GM19395 (cell line): Measurements from ENCODE around the gene VWA1.
"Not testable (repeated sequence)": the region's sequence is repeated elsewhere in the genome, so short reads cannot be mapped to it uniquely, and the experiment has no call there.

Source experiments
- ATAC-seq: cut with Tn5 transposase; IDR thresholded peaks from one replicate; pipeline ENCODE4 v1.9.1; 2021; ENCODE audit warnings: mild to moderate bottlenecking, moderate library complexity; ENCODE audit not compliant: unreplicated experiment

Gene VWA1

DNA sequence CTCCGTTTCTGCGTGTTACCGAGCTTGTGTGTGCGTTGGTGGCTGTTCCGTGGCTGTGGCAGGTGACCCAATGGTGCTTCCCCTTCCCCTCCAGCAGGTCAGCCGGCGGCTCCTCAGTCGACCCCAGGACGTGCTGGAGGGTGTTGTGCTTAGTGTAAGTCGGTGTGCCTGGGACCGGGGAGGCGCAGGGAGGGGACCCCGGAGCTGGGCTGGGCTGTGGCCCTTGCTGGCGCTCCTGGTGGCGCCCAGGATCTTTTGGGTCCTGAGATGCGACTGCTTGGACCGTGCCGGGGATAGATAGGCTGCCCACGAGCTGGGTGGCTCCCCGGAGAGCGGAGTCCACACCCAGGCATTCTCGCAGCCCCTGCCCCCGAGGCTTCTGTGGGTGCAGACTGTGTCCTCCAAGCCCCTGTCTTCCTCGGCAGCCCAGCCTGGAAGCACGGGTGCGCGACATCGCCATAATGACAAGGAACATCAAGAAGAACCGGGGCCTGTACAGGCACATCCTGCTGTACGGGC is 19.9 kb downstream of the VWA1 start:
- ATAC-seq, result no peak

DNA sequence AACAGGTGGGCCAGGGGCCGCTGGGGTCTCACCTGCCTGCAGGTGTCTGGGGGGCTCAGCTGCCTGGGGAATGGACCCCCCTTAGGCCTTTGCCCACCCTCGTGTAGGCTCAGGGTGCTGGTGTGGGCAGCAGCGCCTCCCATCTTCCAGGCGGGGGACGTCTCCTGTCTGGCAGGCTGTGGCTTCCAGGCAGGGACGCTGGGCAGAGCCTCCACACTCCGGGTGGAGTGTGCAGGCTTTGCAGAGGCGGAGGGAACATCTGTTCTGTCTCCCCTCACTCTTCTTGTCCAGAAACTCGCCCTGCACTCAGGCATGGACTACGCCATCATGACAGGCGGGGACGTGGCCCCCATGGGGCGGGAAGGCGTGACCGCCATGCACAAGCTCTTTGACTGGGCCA is 20.4 kb downstream of the VWA1 start:
- ATAC-seq, result not testable (repeated sequence)

DNA sequence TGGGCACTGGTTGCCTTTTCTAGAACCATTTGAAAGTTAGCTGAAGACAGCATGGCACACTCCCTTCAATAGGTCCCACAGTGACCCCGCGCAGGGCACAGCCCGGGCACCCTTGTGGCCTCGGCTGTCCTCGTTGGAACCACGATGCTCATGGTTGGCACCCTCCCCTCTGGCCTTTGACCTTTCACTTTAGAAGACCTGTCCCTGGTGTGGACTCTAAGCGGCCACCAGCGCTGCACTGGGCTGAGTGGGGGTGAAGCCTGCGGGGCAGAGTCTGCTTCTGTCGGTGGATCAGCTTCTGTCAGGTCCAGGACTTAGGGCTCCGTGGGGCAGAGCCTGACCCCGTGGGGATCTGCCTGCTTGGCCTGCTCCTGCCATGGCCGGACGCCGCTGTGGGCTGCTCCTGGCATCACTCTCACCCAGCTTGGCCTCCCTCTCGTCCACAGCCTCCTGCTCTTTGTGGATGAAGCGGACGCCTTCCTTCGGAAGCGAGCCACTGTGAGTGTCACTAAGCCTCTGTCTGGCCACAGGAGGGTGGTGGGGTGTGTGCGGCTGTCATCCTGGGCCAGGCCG is 21.3 kb downstream of the VWA1 start:
- not testable (repeated sequence) for ATAC-seq

DNA sequence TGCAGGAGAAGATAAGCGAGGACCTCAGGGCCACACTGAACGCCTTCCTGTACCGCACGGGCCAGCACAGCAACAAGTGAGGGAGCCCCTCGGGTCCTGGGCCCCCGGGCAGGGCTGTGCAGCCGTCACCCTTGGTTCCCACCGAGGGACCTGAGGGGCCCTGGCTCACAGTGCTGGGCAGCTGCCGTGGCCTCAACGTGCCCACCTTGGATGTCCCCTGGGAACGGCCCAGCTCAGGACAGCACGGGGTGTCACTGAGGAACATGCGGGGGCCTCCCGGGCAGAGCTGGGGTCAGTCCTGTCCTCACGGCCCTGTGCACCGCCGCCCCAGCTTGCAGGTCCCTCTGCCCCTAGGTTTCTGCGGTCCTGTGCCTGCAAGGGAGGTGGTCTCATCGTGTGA is 23.7 kb downstream of the VWA1 start:
- ATAC-seq, result not testable (repeated sequence)

DNA sequence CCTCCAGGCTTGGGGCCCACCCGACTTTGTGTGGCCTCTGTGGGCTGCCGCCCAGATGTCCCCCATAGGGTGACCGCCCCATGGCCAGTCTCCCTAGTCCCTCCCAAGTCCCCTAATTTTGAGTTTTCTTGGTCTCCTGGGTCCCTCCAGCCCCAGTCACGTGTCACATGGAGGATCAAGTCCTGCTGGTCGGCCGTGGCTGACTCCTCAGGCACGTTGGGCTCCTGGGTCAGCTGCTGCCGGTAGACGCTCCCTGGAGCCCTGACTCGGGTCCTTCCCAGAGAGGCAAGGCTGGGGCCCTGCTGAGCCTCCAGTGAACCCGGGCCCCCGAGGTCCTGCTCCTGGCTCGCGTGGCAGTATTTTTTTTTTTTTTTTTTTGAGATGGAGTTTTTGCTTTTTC is 24.2 kb downstream of the VWA1 start:
- not testable (repeated sequence) for ATAC-seq

DNA sequence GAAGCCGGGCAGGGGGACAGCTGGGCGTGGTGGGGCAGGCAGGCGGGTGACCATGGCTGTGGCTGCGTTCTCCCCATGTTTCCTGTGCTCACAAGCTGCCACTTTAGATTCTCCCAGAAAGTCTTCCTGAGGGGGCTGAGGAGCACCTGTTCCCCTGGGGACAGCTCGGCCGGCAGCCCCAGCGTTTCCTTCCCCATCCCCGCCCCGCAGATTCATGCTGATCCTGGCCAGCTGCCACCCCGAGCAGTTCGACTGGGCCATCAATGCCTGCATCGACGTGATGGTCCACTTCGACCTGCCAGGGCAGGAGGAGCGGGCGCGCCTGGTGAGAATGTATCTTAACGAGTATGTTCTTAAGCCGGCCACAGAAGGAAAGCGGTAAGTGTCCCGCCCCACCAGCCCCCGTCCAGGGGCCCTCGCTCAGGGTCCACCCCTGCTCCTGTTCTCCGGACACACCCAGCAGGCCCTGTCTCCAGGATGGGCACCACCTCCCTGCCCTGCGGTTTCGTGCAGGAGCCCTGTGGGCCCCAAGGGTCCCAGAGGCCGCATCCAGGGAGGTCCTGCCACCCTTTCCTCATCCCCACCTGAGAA is 25.1 kb downstream of the VWA1 start:
- ATAC-seq, result no peak

DNA sequence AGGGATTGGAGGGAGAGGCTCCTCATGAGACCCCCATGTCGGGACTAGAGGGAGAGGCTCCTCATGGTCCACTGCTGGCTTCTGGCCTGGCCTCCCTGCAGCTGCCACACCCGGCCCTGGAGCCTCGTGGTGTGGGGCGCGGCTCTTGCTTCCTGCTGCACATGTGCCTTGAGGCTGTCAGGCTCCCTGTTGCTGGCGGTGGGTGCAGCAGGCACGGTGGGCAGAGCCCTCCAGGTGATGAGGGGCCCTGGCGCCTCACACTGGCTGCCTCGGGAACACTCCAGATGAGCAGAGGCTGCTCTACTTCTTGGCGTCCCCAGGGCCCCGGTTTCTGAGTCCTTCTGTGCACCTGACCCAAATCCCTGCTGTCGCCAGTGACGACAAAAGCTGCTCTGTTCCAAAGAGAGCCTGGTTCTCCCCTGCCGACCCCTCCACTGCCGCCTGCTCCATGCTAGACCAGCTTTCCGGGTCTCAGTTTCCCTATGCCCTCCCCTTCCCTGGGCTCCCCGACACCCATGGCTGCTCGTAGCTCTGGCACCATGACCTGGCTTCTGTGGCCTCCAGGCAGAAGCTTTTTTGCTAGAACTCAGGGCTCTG is 26.3 kb downstream of the VWA1 start:
- ATAC-seq, result no peak

DNA sequence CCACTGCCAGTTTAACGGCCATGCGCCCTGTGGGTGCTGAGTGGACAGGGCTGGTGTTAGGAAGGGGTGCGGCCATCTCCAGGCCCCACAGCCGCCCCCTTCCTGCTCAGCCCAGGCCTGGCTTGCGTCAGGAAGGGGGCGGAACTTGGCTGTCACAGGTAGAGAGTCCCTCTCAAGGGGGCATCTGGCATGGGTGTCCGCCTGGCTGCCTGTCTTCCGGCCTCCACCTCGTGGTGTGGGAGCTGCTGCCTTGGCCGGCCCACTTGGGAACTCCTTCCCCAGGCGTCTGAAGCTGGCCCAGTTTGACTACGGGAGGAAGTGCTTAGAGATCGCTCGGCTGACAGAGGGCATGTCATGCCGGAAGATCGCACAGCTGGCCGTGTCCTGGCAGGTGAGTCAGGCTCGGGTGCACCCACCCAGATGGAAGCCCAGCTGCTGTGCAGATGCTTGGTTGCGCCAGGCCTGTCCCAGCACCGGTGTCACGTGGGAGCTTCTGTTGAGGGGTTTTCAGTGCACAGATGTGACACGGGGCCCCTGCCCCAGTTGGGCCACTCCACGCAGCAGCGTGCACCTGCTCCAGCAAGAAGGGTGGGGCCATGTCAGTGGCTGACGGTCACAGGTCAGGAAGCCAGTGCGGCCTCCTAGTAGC is 27.0 kb downstream of the VWA1 start:
- no peak for ATAC-seq

DNA sequence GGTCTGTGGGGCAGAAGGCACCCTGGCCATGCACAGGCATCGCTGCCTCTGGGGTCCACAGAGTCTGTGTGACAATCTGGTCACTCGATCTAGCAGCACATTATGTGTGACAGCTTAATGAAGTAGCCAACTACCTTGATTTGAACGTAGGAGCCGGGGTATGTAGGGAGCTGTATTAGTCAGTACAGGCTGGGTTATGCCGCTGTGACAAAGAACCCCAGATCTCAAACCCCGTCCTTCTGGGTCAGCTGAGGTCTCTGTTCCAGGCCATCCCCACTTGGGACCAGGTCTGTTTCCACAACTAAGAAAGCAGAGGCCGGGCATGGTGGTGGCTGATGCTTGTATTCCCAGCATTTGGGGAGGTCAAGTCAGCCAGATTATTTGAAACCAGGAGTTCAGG is 27.8 kb downstream of the VWA1 start:
- ATAC-seq, result no peak

DNA sequence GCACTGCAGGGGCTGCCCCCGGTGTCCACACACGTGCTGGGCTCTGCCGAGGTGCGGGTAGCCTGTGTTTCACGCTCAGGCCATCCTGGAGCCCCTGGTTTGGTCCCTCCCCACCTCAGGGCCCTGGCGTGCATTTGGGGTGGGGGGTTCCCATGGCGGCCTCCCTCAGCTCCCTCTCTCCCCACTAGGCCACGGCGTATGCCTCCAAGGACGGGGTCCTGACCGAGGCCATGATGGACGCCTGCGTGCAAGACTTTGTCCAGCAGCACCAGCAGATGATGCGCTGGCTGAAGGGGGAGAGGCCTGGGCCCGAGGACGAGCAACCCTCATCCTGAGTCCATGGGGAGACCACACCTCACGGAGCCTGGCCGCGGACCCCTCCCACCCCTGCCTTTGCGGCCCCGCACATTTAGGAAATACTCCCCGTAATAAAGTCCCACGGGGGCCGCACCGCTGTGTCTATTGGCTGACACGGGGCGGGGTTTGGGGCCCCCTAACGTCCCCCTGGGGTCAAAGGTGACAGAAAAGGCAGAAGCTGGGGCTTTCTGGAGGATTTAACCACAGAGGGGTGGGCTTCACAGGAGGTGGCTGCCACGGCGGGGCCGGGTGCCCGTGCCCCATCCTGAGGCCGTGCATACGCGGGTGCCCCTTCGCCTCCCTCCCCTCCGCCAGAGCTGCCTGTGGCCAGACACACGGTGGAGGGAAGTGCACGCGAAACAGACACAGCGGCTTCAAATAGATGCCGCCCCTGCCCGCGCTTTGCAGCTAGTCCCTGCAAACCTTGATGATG is 32.9 kb downstream of the VWA1 start:
- not testable (repeated sequence) for ATAC-seq

DNA sequence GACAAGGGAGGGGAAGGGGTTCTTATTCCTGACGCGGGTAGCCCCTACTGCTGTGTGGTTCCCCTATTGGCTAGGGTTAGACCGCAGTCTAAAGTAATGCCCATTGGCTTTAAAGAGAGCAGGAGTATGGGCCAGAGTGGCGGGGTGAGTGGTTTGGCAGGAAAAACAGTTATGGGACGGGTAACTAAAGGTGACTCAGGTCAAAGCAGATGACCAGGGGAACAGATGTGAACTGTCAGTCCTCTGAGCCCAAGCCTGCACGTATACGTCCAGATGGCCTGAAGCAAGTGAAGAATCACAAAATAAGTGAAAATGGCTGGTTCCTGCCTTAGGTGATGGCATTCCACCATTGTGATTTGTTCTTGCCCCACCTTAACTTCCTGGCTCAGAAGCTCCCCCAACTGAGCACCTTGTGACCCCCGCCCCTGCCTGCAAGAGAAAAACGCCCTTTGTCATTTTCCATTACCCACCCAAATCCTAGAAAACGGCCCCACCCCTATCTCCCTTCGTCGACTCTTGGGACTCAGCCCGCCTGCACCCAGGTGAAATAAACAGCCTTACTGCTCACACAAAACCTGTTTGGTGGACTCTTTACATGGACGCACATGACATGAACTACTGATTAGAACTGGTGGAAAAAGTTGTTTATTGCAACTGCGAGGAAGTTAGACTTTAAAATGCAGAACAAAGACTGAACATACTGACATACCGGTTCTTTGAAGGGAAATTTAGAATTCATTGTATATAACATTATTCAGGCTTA is 35.3 kb downstream of the VWA1 start:
- ATAC-seq, result no peak

DNA sequence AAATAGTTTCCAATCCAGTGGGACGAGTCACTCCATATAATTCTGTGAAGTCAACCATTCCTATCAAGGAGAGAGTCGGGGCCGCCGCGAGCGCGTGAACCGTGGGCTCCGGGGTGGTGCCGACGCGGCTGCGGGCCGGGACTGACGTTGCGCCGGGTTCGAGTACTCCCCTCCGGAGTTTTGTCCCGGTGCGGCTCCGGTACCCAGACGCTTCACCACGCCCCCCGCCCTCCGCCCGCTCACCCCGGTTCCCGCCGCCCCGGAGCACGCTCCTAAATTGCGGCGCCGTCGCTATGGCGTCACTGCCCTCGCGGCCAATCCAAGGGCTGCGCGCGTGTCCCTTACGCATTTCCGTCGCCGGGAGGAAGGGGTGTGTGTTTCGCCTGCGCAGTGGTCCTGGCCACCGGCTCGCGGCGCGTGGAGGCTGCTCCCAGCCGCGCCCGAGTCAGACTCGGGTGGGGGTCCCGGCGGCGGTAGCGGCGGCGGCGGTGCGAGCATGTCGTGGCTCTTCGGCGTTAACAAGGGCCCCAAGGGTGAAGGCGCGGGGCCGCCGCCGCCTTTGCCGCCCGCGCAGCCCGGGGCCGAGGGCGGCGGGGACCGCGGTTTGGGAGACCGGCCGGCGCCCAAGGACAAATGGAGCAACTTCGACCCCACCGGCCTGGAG is 36.0 kb downstream of the VWA1 start, which contains the start of gene ATAD3B:
Gene ATAD3B, plus strand, starts transcription at position 377 of the 664 bp plus-strand sequence. Its CDS starts 120 bp downstream, at position 497.
- ATAC-seq, result peak; percentile 87

DNA sequence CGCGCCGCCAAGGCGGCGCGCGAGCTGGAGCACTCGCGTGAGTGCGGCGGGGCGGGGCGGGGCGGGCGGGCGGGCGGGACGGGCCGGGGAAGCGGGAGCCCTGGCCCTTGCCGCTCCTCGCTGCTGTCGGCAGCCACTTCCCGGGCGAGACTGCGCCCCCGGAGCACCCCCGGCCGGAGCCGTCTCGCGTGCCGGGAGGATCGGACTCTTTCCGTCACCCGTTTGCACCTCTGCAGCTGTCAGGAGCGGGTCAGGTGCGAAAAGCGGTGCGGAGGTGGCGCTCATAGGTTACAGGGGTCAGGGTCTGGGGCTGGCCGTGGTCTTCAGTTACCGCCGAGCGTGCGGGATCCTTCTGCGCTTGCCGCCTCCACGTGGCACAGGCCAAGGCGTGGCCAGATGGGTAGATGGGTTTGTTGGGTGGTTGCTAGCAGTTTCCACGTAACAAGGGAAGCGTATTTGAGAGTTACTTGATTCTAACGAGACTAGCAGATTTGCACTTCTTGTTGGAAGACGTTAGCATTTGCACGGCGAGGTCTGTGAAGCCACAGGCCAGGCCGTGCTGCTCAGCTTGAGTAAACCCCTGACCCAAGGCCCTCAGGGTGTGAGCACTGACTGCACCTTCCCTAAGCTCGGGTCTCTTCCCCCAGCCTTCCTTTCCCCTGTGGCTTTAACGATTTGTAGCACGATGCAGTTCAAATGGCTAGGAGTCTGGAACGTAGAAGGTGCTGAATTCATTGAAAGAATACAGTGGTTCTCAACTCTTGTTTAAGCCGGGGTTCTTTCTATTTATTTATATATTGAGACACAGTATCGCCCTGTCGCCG is 36.8 kb downstream of the VWA1 start:
- ATAC-seq, result peak; percentile 15

DNA sequence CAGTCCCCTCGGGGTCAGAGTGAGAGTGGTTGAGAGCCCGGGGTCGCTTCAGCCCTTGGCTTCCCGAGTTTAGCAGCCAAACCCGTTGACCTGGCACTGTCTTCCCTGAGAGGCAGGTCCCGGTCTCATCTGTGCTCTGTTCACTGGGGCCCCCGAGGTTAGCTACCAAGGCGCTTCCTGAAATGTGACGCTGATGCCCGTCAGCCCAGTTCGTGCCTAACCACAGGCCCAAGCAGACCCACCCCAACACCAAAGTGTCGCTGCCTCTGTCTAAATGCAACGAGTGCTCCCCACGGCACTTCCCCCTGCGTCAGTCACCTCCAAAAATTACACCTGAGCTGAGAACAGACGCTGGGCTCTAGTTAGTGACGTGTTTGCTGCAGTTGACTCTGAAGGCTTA is 40.5 kb downstream of the VWA1 start:
- not testable (repeated sequence) for ATAC-seq

DNA sequence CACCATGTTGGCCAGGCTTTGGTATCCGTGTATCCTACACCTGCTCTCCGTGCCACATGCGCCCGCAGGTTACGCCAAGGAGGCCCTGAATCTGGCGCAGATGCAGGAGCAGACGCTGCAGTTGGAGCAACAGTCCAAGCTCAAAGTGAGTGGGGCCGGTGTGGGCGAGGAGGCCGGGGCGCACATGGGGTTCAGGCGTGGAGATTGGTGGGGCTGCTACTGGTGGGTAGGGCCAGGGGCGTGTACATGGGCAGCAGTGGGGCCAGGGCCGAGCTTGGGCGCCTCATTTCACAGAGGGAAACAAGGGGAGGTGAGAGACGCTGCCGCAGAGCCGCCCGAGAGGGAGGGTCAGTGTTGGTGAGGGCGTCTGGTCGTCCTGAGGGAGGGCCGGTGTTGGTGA is 41.7 kb downstream of the VWA1 start:
- ATAC-seq, result no peak

DNA sequence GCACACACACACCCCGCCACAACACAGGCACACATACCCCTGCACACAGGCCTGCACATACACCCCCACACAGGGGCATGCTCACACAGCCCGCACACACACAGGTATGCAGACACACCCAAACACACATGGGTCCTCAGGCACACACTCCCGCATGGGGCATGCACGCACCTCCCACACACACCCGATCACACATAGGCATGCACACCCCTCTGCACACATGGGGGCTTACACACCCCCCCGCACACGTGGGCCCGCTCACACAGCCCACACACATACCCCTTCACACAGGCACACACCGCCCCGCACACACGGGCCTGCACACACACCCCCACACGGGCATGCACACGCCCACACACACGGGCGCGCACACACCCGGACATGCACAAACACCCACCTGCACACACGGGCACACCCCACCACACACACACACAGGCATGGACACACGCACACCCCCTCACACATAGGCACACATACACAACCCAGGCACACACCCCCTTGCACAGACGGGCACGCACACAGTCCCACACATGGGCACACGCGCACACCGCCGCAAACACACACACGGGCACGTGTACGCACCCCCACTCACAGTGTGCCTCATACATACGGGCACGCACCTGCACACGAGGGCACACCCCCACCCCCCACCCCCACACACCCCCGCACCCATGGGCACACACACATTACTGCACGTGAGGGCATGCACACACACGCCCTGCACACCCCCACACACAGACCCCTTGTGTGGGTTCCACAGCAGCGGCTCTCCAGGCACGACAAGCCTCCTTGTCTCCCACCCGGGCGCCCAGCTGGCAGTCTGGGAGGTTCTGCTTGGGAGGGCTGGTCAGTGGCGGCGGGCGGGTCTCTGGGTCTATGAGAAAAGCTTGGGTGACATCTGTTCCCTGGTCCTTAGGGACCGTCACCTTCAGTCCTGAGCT is 44.3 kb downstream of the VWA1 start:
- ATAC-seq, result no peak

DNA sequence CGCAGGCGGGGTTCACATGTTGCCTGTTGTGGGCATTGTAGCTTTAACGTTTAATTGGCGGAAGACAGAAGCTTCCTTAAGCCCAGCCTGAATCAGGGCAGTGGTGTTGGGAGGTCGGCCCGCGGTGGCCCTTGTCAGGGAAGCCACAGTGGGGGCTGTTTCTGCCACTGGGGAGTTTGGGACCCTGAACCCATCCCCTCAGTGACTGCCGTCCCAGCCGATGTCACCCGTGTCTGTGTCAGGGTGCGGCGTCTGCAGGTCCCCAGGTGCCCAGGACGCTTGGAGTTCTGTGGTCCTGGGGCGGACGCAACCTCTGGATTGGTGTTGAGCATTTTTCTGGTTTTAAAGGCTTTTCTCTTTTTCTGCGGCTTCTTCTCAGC is 45.0 kb downstream of the VWA1 start:
- ATAC-seq, result not testable (repeated sequence)

DNA sequence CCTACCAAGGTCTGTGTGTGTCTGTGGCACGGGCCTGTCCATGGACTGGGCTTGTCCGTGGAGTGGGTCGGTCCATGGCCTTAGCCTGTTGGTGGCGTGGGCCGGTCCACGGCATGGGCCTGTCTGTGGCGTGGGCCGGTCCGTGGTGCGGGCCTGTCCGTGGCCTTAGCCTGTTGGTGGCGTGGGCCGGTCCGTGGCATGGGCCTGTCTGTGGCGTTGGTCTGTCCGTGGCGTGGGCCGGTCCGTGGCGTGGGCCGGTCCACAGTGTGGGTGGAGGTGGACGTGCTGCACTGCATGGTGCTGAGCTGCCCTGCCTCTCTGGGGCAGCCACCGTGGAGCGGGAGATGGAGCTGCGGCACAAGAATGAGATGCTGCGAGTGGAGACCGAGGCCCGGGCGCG is 46.3 kb downstream of the VWA1 start:
- not testable (repeated sequence) for ATAC-seq
